Measurements from ENCODE around the gene TMEM52B. TPM values are rescaled to one million over a fixed set of nuclear protein-coding genes. Genes with fewer than 3 reads are reported as not detected.

TMEM52B gene
- total RNA-seq, 6 experiments from 2014 or later: 0.06 TPM; not detected in 4

- ATAC-seq: no peak
- WGBS (ENCODE audit: insufficient coverage, low coverage, low lambda C conversion rate, missing lambda C conversion rate): 18% methylated on average over 3 of the region's 3 CpGs
- TF ChIP-seq POLR2A (IDR thresholded peaks at IDR 0.05) (no peak), CTCF (IDR thresholded peaks at IDR 0.05) (no peak)
- Histone ChIP-seq H3K27me3 (no peaks in the 10 kb centered on the region), H3K36me3 (no peaks in the 10 kb centered on the region), H3K9me3 (no peaks in the 10 kb centered on the region), H3K27ac (no peak overlapping the region), H3K4me3 (no peak overlapping the region), H3K4me1 (peaks cover 0 to 3% (median 0%) of the 10 kb centered on the region in 4 donors)
- DNase-seq: no peak
- intact Hi-C loops (cut with DNase I): no loop called here
Measured at GRCh38 chr12:10163084-10163483, 15.7 kb upstream of the TMEM52B start.

GRCh38 chr12:10165421-10165820 is 13.4 kb upstream of the TMEM52B start:
- H3K4me3 ChIP-seq: no peak overlapping the region
- TF ChIP-seq POLR2A (IDR thresholded peaks at IDR 0.05) (no peak), CTCF (IDR thresholded peaks at IDR 0.05) (no peak)
- peaks cover 0 to 3% (median 0%) of the 10 kb centered on the region in 4 donors for H3K4me1 ChIP-seq
- H3K9me3 ChIP-seq: no peaks in the 10 kb centered on the region
- H3K27me3 ChIP-seq: no peaks in the 10 kb centered on the region
- WGBS (ENCODE audit: insufficient coverage, low coverage, low lambda C conversion rate, missing lambda C conversion rate): 20% methylated on average over 1 of the region's 1 CpG
- H3K27ac ChIP-seq: no peak overlapping the region
- ATAC-seq (no peak), DNase-seq (no peak)
- intact Hi-C loops (cut with DNase I): no loop called here
- no peaks in the 10 kb centered on the region for H3K36me3 ChIP-seq

GRCh38 chr12:10167599-10167998 is 11.2 kb upstream of the TMEM52B start:
- Histone ChIP-seq H3K4me1 (peaks cover 0 to 3% (median 0%) of the 10 kb centered on the region in 4 donors), H3K4me3 (no peak overlapping the region), H3K27me3 (no peaks in the 10 kb centered on the region), H3K9me3 (no peaks in the 10 kb centered on the region), H3K27ac (no peak overlapping the region), H3K36me3 (no peaks in the 10 kb centered on the region)
- TF ChIP-seq POLR2A (IDR thresholded peaks at IDR 0.05): no peak
- no peak for TF ChIP-seq CTCF (IDR thresholded peaks at IDR 0.05)
- intact Hi-C loops (cut with DNase I): no loop called here
- WGBS (ENCODE audit: insufficient coverage, low coverage, low lambda C conversion rate, missing lambda C conversion rate): 7% methylated on average over 5 of the region's 5 CpGs
- DNase-seq (no peak), ATAC-seq (peak; percentile 56 to 87 (median 72))

GRCh38 chr12:10169104-10169503 is 9.7 kb upstream of the TMEM52B start:
- H3K4me3 ChIP-seq: no peak overlapping the region
- H3K4me1 ChIP-seq: peaks cover 0 to 3% (median 0%) of the 10 kb centered on the region in 4 donors
- no peaks in the 10 kb centered on the region for H3K9me3 ChIP-seq
- no peak overlapping the region for H3K27ac ChIP-seq
- no peaks in the 10 kb centered on the region for H3K36me3 ChIP-seq
- TF ChIP-seq POLR2A (IDR thresholded peaks at IDR 0.05): no peak
- no peak for TF ChIP-seq CTCF (IDR thresholded peaks at IDR 0.05)
- ATAC-seq: no peak
- 64% methylated on average over 3 of the region's 3 CpGs for WGBS (ENCODE audit: insufficient coverage, low coverage, low lambda C conversion rate, missing lambda C conversion rate)
- intact Hi-C loops (cut with DNase I): no loop called here
- H3K27me3 ChIP-seq: no peaks in the 10 kb centered on the region
- no peak for DNase-seq

- Histone ChIP-seq H3K4me1 (peaks cover 0 to 3% (median 0%) of the 10 kb centered on the region in 4 donors), H3K27ac (no peak overlapping the region), H3K27me3 (no peaks in the 10 kb centered on the region), H3K4me3 (no peak overlapping the region), H3K9me3 (no peaks in the 10 kb centered on the region), H3K36me3 (no peaks in the 10 kb centered on the region)
- intact Hi-C loops (cut with DNase I): no loop called here
- ATAC-seq (peak in 1 of 4 donors; percentile 30), DNase-seq (no peak)
- TF ChIP-seq POLR2A (IDR thresholded peaks at IDR 0.05): no peak
- no peak for TF ChIP-seq CTCF (IDR thresholded peaks at IDR 0.05)
- WGBS (ENCODE audit: insufficient coverage, low coverage, low lambda C conversion rate, missing lambda C conversion rate): 65% methylated on average over 5 of the region's 5 CpGs
Measured at GRCh38 chr12:10170216-10170615, 8.6 kb upstream of the TMEM52B start.

Data from right lobe of liver (tissue), 6 donors.